ENCODE measurements around the gene CRIP1. TPM values are rescaled to one million over a fixed set of nuclear protein-coding genes. Genes with fewer than 3 reads are reported as not detected.

The CRIP1 gene
- total and polyA plus RNA-seq, 2 donors (not counting 1 experiment from before 2014, with no cell fraction given), result 210 to 563 TPM

GRCh38 chr14:105475269-105476096 is 11.2 kb upstream of the CRIP1 start:
- peak overlapping the region; percentile 63 for H3K9ac ChIP-seq (ENCODE audit: low read length)
- ATAC-seq (ENCODE audit: low read depth) (no peak), DNase-seq (peak; percentile 44)
- TF ChIP-seq, protein P1, sequence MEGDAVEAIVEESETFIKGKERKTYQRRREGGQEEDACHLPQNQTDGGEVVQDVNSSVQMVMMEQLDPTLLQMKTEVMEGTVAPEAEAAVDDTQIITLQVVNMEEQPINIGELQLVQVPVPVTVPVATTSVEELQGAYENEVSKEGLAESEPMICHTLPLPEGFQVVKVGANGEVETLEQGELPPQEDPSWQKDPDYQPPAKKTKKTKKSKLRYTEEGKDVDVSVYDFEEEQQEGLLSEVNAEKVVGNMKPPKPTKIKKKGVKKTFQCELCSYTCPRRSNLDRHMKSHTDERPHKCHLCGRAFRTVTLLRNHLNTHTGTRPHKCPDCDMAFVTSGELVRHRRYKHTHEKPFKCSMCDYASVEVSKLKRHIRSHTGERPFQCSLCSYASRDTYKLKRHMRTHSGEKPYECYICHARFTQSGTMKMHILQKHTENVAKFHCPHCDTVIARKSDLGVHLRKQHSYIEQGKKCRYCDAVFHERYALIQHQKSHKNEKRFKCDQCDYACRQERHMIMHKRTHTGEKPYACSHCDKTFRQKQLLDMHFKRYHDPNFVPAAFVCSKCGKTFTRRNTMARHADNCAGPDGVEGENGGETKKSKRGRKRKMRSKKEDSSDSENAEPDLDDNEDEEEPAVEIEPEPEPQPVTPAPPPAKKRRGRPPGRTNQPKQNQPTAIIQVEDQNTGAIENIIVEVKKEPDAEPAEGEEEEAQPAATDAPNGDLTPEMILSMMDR (IDR thresholded peaks at IDR 0.05), result no peak
- peak; percentile 33 for TF ChIP-seq EZH2 (IDR thresholded peaks at IDR 0.05; ENCODE audit: borderline replicate concordance, insufficient read depth, low read depth, low read length, poor library complexity, severe bottlenecking)
- ChIA-PET POLR2A (interaction anchor here (1.5 kb wide), 1 partner anchor 14 kb away, joined by 7 read pairs; no protein-coding TSS in a partner anchor), CTCF (interaction anchor here (1.5 to 7.3 kb wide), 2 partner anchors 15 to 57 kb away, joined by 3 to 121 read pairs; partner anchors contain the start of gene TEDC1)
- intact Hi-C loops (cut with micrococcal nuclease), result loop anchor here (2.0 kb wide), 1 partner anchor 15 kb away; the partner anchor contains the start of gene TEDC1
- Mint-ChIP-seq H3K4me3 (peak overlapping the region; percentile 73), H3K27me3 (no peaks in the 10 kb centered on the region), H3K9me3 (ENCODE audit: insufficient read depth) (no peaks in the 10 kb centered on the region), H3K27ac (peak overlapping the region; percentile 37), H3K4me1 (peaks cover 48% of the 10 kb centered on the region)
- peak overlapping the region in 3 of 5 experiments; percentile 33 to 62 (median 51) for H3K4me3 ChIP-seq (ENCODE audit: control extremely low read depth in 1 of 5, extremely low read depth in 1 of 5, insufficient read depth in 1 of 5, low read depth in 2 of 5, low read length in 4 of 5)
- H3K9me3 ChIP-seq (ENCODE audit: control extremely low read depth in 1 of 3, control insufficient read depth in 2 of 3, insufficient read depth in 1 of 3, low read length in 2 of 3), result peaks cover 0 to 44% (median 0%) of the 10 kb centered on the region in 3 donors
- H2AFZ ChIP-seq (ENCODE audit: insufficient read depth, low read depth, low read length, poor library complexity, severe bottlenecking), result peak overlapping the region; percentile 54
- no peaks in the 10 kb centered on the region for H3K79me2 ChIP-seq (ENCODE audit: control insufficient read depth, insufficient read depth, low read length)
- peaks cover 48 to 64% of the 10 kb centered on the region in 2 donors for H3K4me1 ChIP-seq (ENCODE audit: control insufficient read depth in 2 of 2, insufficient read depth in 2 of 2, low read length in 2 of 2)
- H3K27me3 ChIP-seq (replicated peaks in 1 of 4; ENCODE audit: control extremely low read depth in 1 of 4, control insufficient read depth in 3 of 4, insufficient read depth in 4 of 4, low read length in 3 of 4), result peaks cover 0 to 48% (median 11%) of the 10 kb centered on the region in 4 experiments
- no peak overlapping the region for H3K27ac ChIP-seq (ENCODE audit: low read length in 2 of 2)
- 5% methylated on average over 47 of the region's 48 CpGs for WGBS (ENCODE audit: insufficient coverage)
- peak overlapping the region; percentile 95 for H3K4me2 ChIP-seq (replicated peaks; ENCODE audit: low read depth, low read length, poor library complexity, severe bottlenecking)
- no peaks in the 10 kb centered on the region for H3K36me3 ChIP-seq (replicated peaks in 1 of 2; ENCODE audit: control extremely low read depth in 1 of 2, control insufficient read depth in 1 of 2, extremely low read depth in 1 of 2, insufficient read depth in 2 of 2, low read length in 1 of 2)
- peaks cover 15% of the 10 kb centered on the region for H4K20me1 ChIP-seq (ENCODE audit: control insufficient read depth, insufficient read depth, low read length, poor library complexity, severe bottlenecking)
